H1 (cell line): Measurements from ENCODE around the gene ARHGAP4. TPM values are rescaled to one million over a fixed set of nuclear protein-coding genes. Genes with fewer than 3 reads are reported as not detected.

Source experiments
- CTCF ChIA-PET: fragments of 300-600 bp; sonication (Branson Sonifier 250); formaldehyde crosslinking; loops from one replicate; lab custom pipeline; 2021; ENCODE audit not compliant: partially characterized antibody; lab: Charles Lee
- POLR2A ChIA-PET: fragments of 300-600 bp; sonication (Branson Sonifier 250); formaldehyde crosslinking; loops from one replicate; lab custom pipeline; 2021; ENCODE audit warnings: inconsistent platforms; ENCODE audit not compliant: partially characterized antibody; lab: Charles Lee
- DNase-seq, 2 experiments: peaks; one replicate each; pipeline versions ENCODE4 v3.0.0 to v3.0.0-alpha.2; 2010 to 2022; ENCODE audit warnings: low spot score in 2 of 2, low read depth in 1 of 2, mixed read lengths in 1 of 2
- FAIRE-seq: peaks from 2 replicates; lab custom pipeline; 2011; peaks lifted over from hg19 to GRCh38; lab: Jason Lieb, UNC
- H2AFZ ChIP-seq: 2 replicates; pipeline ENCODE4 v1.8.1; 2012; ENCODE audit warnings: low read length, inconsistent platforms
- H2AK5ac ChIP-seq: 2 replicates; pipeline ENCODE4 v1.6.1; 2013; ENCODE audit warnings: low read depth, low read length
- H2BK120ac ChIP-seq: replicated peaks from 2 replicates; pipeline ENCODE3; 2013; ENCODE audit warnings: low read depth, low read length, inconsistent platforms
- H2BK12ac ChIP-seq: 2 replicates; pipeline ENCODE4 v1.6.1; 2013; ENCODE audit warnings: low read depth, low read length
- H2BK15ac ChIP-seq: 2 replicates; pipeline ENCODE4 v1.6.1; 2013; ENCODE audit warnings: low read length
- H2BK20ac ChIP-seq: 2 replicates; pipeline ENCODE4 v1.6.1; 2013; ENCODE audit warnings: low read length
- H2BK5ac ChIP-seq: 2 replicates; pipeline ENCODE4 v1.6.1; 2013; ENCODE audit warnings: low read depth, low read length
- H3K14ac ChIP-seq: 2 replicates; pipeline ENCODE4 v1.6.1; 2013; ENCODE audit warnings: inconsistent platforms; ENCODE audit not compliant: insufficient read length
- H3K18ac ChIP-seq: 2 replicates; pipeline ENCODE4 v1.6.1; 2013; ENCODE audit warnings: low read length; ENCODE audit errors: extremely low read depth
- H3K23ac ChIP-seq: 2 replicates; pipeline ENCODE4 v1.6.1; 2013; ENCODE audit warnings: inconsistent platforms; ENCODE audit not compliant: insufficient read length
- H3K23me2 ChIP-seq: 2 replicates; pipeline ENCODE4 v1.6.1; 2013; ENCODE audit warnings: low read depth, low read length
- H3K27ac ChIP-seq: 2 replicates; pipeline ENCODE4 v1.6.1; 2011; ENCODE audit warnings: low read depth, low read length, inconsistent platforms
- H3K27me3 ChIP-seq, 4 experiments: replicated peaks in 1 of 4; 1 replicate in 1 of 4; 2 replicates in 3 of 4; pipeline versions ENCODE4 v1.6.1 to v1.8.1; 2011 to 2013; ENCODE audit warnings: low read length in 3 of 4, mild to moderate bottlenecking in 3 of 4, inconsistent platforms in 2 of 4, mixed read lengths in 2 of 4, moderate library complexity in 1 of 4; ENCODE audit not compliant: control insufficient read depth in 3 of 4, insufficient read depth in 3 of 4; ENCODE audit errors: extremely low read depth in 1 of 4
- H3K36me3 ChIP-seq, 4 experiments: 2 replicates each; pipeline versions ENCODE4 v1.6.1 to v1.8.1; 2011 to 2013; ENCODE audit warnings: mild to moderate bottlenecking in 4 of 4, low read length in 3 of 4, moderate library complexity in 2 of 4, control low read depth in 1 of 4, inconsistent platforms in 1 of 4; ENCODE audit not compliant: insufficient read depth in 4 of 4, control insufficient read depth in 2 of 4
- H3K4ac ChIP-seq: replicated peaks from 2 replicates; pipeline ENCODE3; 2013; ENCODE audit warnings: low read length, low read depth, mixed read lengths, inconsistent platforms; ENCODE audit not compliant: insufficient read length
- H3K4me1 ChIP-seq, 4 experiments: replicated peaks in 1 of 4; 1 replicate in 1 of 4; 2 replicates in 3 of 4; pipeline versions ENCODE4 v1.6.1 to v1.8.1; 2011 to 2013; ENCODE audit warnings: low read length in 3 of 4, inconsistent platforms in 2 of 4, mixed read lengths in 1 of 4; ENCODE audit not compliant: insufficient read depth in 4 of 4, control insufficient read depth in 3 of 4
- H3K4me2 ChIP-seq, 2 experiments: 2 replicates each; pipeline versions ENCODE4 v1.6.1 to v1.8.1; 2011 to 2013; ENCODE audit warnings: low read depth in 2 of 2, low read length in 2 of 2, control low read depth in 1 of 2, inconsistent platforms in 1 of 2, mild to moderate bottlenecking in 1 of 2; ENCODE audit not compliant: insufficient read depth in 1 of 2
- H3K4me3 ChIP-seq, 4 experiments: fragments of 200-600, 300-600 bp in 1 of 4; sonication (generic), shearing (Covaris generic), sonication (Bioruptor Twin) in 1 of 4; 2 replicates each; pipeline versions ENCODE4 v1.5.1 to v1.8.1; 2011 to 2016; ENCODE audit warnings: low read length in 4 of 4, low read depth in 3 of 4, control low read depth in 2 of 4, inconsistent platforms in 2 of 4, mild to moderate bottlenecking in 2 of 4, mixed read lengths in 1 of 4, moderate library complexity in 1 of 4; ENCODE audit not compliant: insufficient read depth in 2 of 4; ENCODE audit errors: extremely low read depth in 1 of 4
- H3K56ac ChIP-seq: replicated peaks from 2 replicates; pipeline ENCODE3; 2013; ENCODE audit warnings: low read depth, mild to moderate bottlenecking, mixed read lengths, low read length, inconsistent platforms; ENCODE audit not compliant: insufficient read length
- H3K79me1 ChIP-seq: 2 replicates; pipeline ENCODE4 v1.6.1; 2013; ENCODE audit warnings: low read depth, low read length, control low read depth
- H3K79me2 ChIP-seq, 2 experiments: 2 replicates each; pipeline versions ENCODE4 v1.6.1 to v1.8.1; 2012 to 2013; ENCODE audit warnings: low read length in 2 of 2, mild to moderate bottlenecking in 2 of 2, inconsistent platforms in 1 of 2; ENCODE audit not compliant: insufficient read depth in 2 of 2, control insufficient read depth in 1 of 2
- H3K9ac ChIP-seq, 4 experiments: replicated peaks in 1 of 4; 1 replicate in 1 of 4; 2 replicates in 3 of 4; pipeline versions ENCODE4 v1.6.1 to v1.8.1; 2011 to 2013; ENCODE audit warnings: low read depth in 3 of 4, low read length in 3 of 4, control low read depth in 2 of 4, mild to moderate bottlenecking in 2 of 4, moderate library complexity in 2 of 4, inconsistent platforms in 1 of 4; ENCODE audit errors: extremely low read depth in 1 of 4
- H3K9me3 ChIP-seq, 2 experiments: 2 replicates each; pipeline versions ENCODE4 v1.6.1 to v1.8.1; 2012 to 2013; ENCODE audit warnings: mild to moderate bottlenecking in 2 of 2, moderate library complexity in 2 of 2, control low read depth in 1 of 2, inconsistent platforms in 1 of 2, low read depth in 1 of 2, low read length in 1 of 2, mixed read lengths in 1 of 2; ENCODE audit not compliant: insufficient read depth in 2 of 2
- H4K20me1 ChIP-seq, 2 experiments: replicated peaks in 1 of 2; 2 replicates each; pipeline versions ENCODE3 to v1.8.1; 2011 to 2013; ENCODE audit warnings: inconsistent platforms in 2 of 2, low read length in 2 of 2, mild to moderate bottlenecking in 1 of 2; ENCODE audit not compliant: insufficient read depth in 2 of 2, control insufficient read depth in 1 of 2
- H4K5ac ChIP-seq: 2 replicates; pipeline ENCODE4 v1.6.1; 2013; ENCODE audit warnings: low read length, low read depth, mixed read lengths, inconsistent platforms; ENCODE audit not compliant: insufficient read length
- H4K8ac ChIP-seq: 2 replicates; pipeline ENCODE4 v1.8.0; 2013; ENCODE audit warnings: mild to moderate bottlenecking, moderate library complexity, low read length, inconsistent platforms; ENCODE audit not compliant: insufficient read depth; ENCODE audit errors: extremely low read depth
- H4K91ac ChIP-seq: replicated peaks from 2 replicates; pipeline ENCODE3; 2013; ENCODE audit warnings: low read length, mixed read lengths, inconsistent platforms; ENCODE audit not compliant: insufficient read length
- BACH1 ChIP-seq: IDR thresholded peaks from 2 replicates; pipeline ENCODE4 v1.6.1; 2012; ENCODE audit warnings: low read length, improper control_type of control experiment
- CHD1 ChIP-seq: IDR thresholded peaks from 2 replicates; pipeline ENCODE4 v1.6.1; 2012; ENCODE audit warnings: low read depth, low read length, improper control_type of control experiment
- CHD2 ChIP-seq: IDR thresholded peaks from 2 replicates; pipeline ENCODE4 v1.6.1; 2012; ENCODE audit warnings: low read length, improper control_type of control experiment
- FOSL1 ChIP-seq: IDR thresholded peaks from 2 replicates; pipeline ENCODE4 v1.6.1; 2011; ENCODE audit warnings: mild to moderate bottlenecking, low read depth, low read length, moderate library complexity; ENCODE audit not compliant: insufficient read depth
- HDAC6 ChIP-seq: IDR thresholded peaks from one replicate; pipeline ENCODE4 v1.7.1; 2012; ENCODE audit warnings: low read depth, mild to moderate bottlenecking, inconsistent platforms, low read length, moderate library complexity
- KDM4A ChIP-seq: IDR thresholded peaks from one replicate; pipeline ENCODE4 v1.7.1; 2012; ENCODE audit warnings: low read depth, mild to moderate bottlenecking, moderate library complexity, low read length, inconsistent platforms; ENCODE audit not compliant: severe bottlenecking
- NRF1 ChIP-seq: IDR thresholded peaks from 2 replicates; pipeline ENCODE4 v1.6.1; 2011; ENCODE audit warnings: mild to moderate bottlenecking, low read depth, low read length, improper control_type of control experiment
- RNF2 ChIP-seq: fragments of 200-900, 300-1000 bp; sonication (generic); IDR thresholded peaks from 2 replicates; pipeline ENCODE4 v1.7.1; 2016; ENCODE audit warnings: borderline replicate concordance, low read depth, mild to moderate bottlenecking, antibody characterized with exemption, low read length; ENCODE audit not compliant: poor library complexity, severe bottlenecking; ENCODE audit errors: missing control alignments
- SIX5 ChIP-seq: IDR thresholded peaks from 2 replicates; pipeline ENCODE4 v1.6.1; 2011; ENCODE audit warnings: mild to moderate bottlenecking, low read depth, low read length
- SUZ12 ChIP-seq: fragments of 200-600 bp; sonication (generic); IDR thresholded peaks from 2 replicates; pipeline ENCODE4 v1.6.1; 2012; ENCODE audit warnings: mild to moderate bottlenecking, inconsistent platforms, low read length, moderate library complexity, mixed read lengths
- TBP ChIP-seq: IDR thresholded peaks from 2 replicates; pipeline ENCODE4 v1.6.1; 2011; ENCODE audit warnings: low read depth, low read length, improper control_type of control experiment
- YY1 ChIP-seq: IDR thresholded peaks from 2 replicates; pipeline ENCODE4 v1.6.1; 2011; ENCODE audit warnings: low read depth, mild to moderate bottlenecking, low read length
- WGBS, 2 experiments: shearing (Covaris generic) in 1 of 2; methylation state at CpG; one replicate each; pipeline versions ENCODE4 v1.1.6 to v1.1.7; 2013 to 2015; ENCODE audit warnings: low lambda C conversion rate in 2 of 2, mixed read lengths in 2 of 2, inconsistent platforms in 1 of 2, low coverage in 1 of 2, missing lambda C conversion rate in 1 of 2; ENCODE audit not compliant: insufficient replicate concordance in 2 of 2, insufficient coverage in 1 of 2, insufficient read length in 1 of 2; ENCODE audit errors: extremely low coverage in 1 of 2, missing lambda C conversion rate in 1 of 2; 5-methylcytosine and 5-hydroxymethylcytosine counted together
- polyA plus RNA-seq, 7 experiments: library from polyadenylated mRNA; depleted of rRNA in 3 of 7; stranded (reverse) in 5 of 7; unstranded in 2 of 7; fragments of >200 nt in 5 of 7; fragments of 200-250 nt in 2 of 7; gene quantifications; 1 replicate in 5 of 7; 2 replicates in 1 of 7; 4 replicates in 1 of 7; pipeline versions ENCODE4 v1.2.1 to v1.2.3, GENCODE V29; 2011 to 2013; ENCODE audit warnings: missing spikeins in 2 of 7, mixed read lengths in 2 of 7
- total RNA-seq: library from RNA; stranded (reverse); fragmentation: NEBNext Ultra II Directional; extraction: Animal tissue kit (Norgen Biotek cat#: 25700); gene quantifications from 2 replicates; pipeline ENCODE4 v1.2.1, GENCODE V29; 2021
- TF ChIP-seq, protein P1 (sequence below): IDR thresholded peaks from 2 replicates; pipeline ENCODE4 v1.6.1; 2012; ENCODE audit warnings: inconsistent platforms

The ARHGAP4 gene
- total and polyA plus RNA-seq, 2 of the 8 experiments (the other 6 are each of a cell fraction or from before 2014, with no cell fraction given): 23.9 to 26.0 TPM

DNA sequence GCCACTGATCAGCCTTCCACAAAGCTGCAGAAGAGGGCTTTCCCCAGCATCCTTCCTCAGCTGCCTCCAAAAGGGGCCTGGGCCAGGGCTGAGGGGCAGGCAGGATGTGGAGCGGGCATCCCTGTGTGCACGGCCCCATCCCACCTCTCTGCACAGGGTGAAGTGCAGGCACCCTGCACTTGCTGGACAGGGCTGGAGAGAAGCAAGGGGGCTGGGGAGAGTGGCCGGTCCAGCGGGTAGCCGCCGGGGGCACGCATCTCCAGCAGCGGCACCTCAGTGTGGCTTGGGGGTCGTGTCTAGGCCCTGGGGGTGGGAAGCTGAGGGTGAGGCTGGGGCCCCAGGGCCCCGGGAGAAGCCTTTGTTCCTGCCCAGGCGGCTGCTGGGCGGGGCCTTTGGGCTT, 18.6 kb downstream of the ARHGAP4 start:
- Histone ChIP-seq H3K9me3 (no peaks in the 10 kb centered on the region), H3K23ac (no peak overlapping the region), H2BK20ac (no peak overlapping the region), H3K4me2 (no peak overlapping the region), H3K14ac (no peak overlapping the region), H2BK12ac (no peak overlapping the region), H2BK120ac (no peak overlapping the region), H2BK5ac (no peak overlapping the region), H4K20me1 (peaks cover 0 to 2% of the 10 kb centered on the region in 2 experiments), H3K56ac (no peak overlapping the region), H3K36me3 (no peaks in the 10 kb centered on the region; a peak in 1 of 8 replicates), H3K79me1 (no peaks in the 10 kb centered on the region), H2AK5ac (no peak overlapping the region), H3K4me1 (peaks cover 0 to 12% (median 0%) of the 10 kb centered on the region in 4 experiments; a peak in 1 of 7 replicates), H4K91ac (no peak overlapping the region), H3K23me2 (no peaks in the 10 kb centered on the region), H3K18ac (no peak overlapping the region), H3K27ac (no peak overlapping the region), H4K8ac (no peak overlapping the region), H2AFZ (no peak overlapping the region), H3K4me3 (no peak overlapping the region), H3K4ac (no peak overlapping the region), H3K27me3 (no peaks in the 10 kb centered on the region), H3K79me2 (no peaks in the 10 kb centered on the region), H3K9ac (no peak overlapping the region), H2BK15ac (no peak overlapping the region), H4K5ac (no peak overlapping the region)
- 85% methylated on average over 5 of the region's 12 CpGs; no CpG with 5 or more reads in 1 of the 2 experiments for WGBS, 2 experiments
- ChIA-PET CTCF (interaction anchor here (1.0 to 2.3 kb wide), 5 partner anchors 15 to 144 kb away, joined by 3 to 9 read pairs (median 4); partner anchors contain the start of gene PLXNB3), POLR2A (interaction anchor here (0.6 to 1.8 kb wide), 7 partner anchors 10 to 124 kb away, joined by 3 to 10 read pairs (median 4); partner anchors contain the start of genes ARHGAP4 and HCFC1)
- FAIRE-seq (no peak), DNase-seq (no peak)
- TF ChIP-seq NRF1 (no peak), CHD2 (no peak), BACH1 (no peak), RNF2 (no peak), FOSL1 (no peak), YY1 (no peak), SIX5 (no peak), KDM4A (no peak), TBP (no peak), HDAC6 (no peak), SUZ12 (no peak), CHD1 (no peak)
- TF ChIP-seq, protein P1, sequence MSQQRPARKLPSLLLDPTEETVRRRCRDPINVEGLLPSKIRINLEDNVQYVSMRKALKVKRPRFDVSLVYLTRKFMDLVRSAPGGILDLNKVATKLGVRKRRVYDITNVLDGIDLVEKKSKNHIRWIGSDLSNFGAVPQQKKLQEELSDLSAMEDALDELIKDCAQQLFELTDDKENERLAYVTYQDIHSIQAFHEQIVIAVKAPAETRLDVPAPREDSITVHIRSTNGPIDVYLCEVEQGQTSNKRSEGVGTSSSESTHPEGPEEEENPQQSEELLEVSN: no peak
